GM12873 (cell line): ENCODE data around the gene TSPAN8.

Experiments
- CTCF ChIP-seq: IDR thresholded peaks from 2 replicates; pipeline ENCODE4 v1.5.1; 2012; ENCODE audit warnings: low read depth, mild to moderate bottlenecking, moderate library complexity, low read length, control low read depth; ENCODE audit not compliant: insufficient read depth; ENCODE audit errors: missing control alignments

The TSPAN8 gene

DNA sequence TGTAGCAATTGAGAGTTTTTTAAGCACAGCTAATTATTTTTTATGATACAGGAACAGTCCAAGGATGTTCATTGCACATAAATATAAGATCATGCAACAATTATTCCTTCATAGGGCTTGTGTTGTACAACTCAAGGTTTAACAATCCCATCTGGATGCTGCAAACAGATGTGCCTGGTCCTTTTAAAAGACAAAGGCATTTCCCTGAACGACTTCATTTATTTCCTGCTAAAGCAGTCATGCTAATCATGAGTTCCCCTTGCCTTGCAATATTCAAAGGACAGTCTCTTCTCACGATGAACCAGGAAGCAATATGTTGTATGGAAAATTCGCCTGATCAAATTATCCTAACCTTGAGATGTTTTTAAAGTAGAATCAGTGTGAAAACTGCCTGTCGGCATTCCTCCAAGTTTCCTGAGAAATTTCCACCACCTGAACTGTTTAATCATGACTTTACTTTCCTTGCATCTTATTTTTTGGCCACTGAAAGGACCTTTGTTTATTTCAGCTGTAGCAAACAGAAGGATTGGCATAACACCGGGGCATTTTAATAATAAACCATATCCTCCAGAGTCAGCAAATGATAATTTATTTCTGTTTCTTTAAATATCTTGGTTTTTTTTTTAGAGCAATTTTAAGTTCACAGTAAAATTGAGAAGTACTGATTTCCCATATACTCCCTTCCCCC is 33.9 kb upstream of the TSPAN8 start:
- no peak for TF ChIP-seq CTCF

- TF ChIP-seq CTCF: no peak
Observed at GRCh38 chr12:71190822-71191221, 33.0 kb upstream of the TSPAN8 start.

- TF ChIP-seq CTCF: no peak
Observed at GRCh38 chr12:71187379-71187778, 29.6 kb upstream of the TSPAN8 start.

DNA sequence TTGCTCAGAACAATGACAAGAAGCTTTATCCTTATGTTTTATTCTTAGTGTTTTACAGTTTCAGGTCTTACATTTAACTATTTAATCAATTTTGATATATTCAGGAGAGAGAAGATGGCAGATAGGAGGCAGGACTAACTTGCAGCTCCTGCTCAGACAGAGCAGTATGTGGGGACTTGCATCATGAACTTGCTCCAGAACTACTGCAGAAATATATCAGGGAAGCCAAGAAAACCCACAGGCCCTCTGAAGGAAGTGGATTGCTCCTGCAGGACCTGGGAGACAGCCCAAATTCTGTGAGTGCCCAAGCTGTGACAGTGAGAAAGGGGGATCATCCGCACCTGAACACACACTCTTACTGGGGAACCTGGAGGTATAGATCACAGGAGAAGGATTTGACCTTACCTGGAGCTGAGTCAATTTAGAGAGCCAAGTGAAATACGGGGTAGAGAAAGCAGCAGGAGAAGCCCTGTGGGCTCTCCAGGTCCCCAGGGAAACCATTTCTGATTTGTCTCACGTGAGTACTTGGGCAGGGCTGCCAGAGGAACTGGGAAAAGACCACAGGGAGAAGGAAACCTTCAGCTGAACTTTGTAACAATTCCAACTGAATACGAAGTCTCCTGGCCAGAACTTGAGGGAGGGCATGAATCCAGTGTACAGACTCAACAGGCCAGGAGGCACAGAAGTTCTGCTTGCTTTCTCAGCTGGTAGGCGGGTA is 28.9 kb upstream of the TSPAN8 start:
- no peak for TF ChIP-seq CTCF

DNA sequence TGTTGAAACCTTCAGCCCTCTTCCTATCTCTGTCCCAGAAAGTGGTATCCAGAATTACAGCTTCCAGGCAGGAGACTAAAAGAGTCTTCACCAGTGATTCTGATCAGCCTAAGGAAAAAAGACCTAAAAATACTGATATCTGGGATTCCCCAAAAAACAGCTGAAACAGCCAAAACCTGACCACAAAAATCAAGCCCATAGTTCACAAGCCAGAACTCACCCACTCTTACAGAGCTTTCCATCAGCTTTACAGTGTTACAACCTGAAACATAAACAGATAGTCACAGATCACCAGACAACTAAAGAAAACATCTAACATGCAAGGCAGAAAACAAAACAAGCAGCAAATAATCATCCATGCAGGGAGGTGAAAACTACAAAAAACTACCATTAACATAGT is 26.0 kb upstream of the TSPAN8 start:
- no peak for TF ChIP-seq CTCF

DNA sequence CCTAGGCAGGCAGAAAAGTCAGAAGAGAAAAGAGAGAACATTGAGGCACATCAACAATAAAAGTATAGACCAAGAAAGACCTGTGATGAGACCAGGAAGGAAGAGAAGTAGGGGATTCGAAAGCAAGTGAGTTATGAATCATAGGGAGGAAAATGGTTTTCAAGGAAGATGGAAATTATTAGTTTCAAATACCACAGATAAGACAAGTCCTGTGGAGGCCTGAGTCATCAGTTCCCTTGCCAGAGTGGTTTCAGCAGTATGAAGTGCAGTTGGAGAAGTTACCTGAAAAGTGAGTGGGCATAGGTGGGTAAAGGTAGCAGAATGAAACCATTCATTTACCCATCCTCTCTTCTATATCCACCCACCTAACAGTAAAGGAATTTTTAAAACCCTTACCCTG is 25.2 kb upstream of the TSPAN8 start:
- TF ChIP-seq CTCF: no peak

- no peak for TF ChIP-seq CTCF
Observed at GRCh38 chr12:71178162-71178561, 20.4 kb upstream of the TSPAN8 start.
